ENCODE data around the gene VTCN1.

The VTCN1 gene

GRCh38 chr1:117209094-117209493, 1.6 kb downstream of the VTCN1 start:
- DNase-seq (ENCODE audit: low read depth in 3 of 3), result no peak

DNA sequence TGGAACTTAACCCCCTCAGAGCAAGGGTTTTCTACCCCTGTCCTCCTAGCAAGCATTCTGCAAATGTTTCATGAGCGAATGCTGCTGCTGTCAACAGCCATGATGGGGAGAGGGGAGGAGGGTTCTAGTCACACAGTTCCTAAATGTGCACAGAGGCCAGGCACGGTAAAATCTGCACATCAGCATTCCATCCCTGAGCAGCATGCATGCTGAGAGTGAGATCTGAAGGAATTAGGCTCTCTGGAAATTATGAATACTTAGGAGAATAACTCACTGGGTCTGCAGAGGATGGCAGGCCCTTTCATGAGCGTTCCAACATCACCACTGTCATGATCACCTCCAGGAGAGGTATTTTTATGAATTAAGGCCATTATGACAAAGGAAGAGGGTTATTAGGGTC, 2.1 kb downstream of the VTCN1 start:
- DNase-seq (ENCODE audit: low read depth in 3 of 3), result no peak

GRCh38 chr1:117205368-117205767, 5.4 kb downstream of the VTCN1 start:
- DNase-seq (ENCODE audit: low read depth in 3 of 3), result no peak

- no peak for DNase-seq (ENCODE audit: low read depth in 3 of 3)
Measured at GRCh38 chr1:117201808-117202207, 8.9 kb downstream of the VTCN1 start.

DNA sequence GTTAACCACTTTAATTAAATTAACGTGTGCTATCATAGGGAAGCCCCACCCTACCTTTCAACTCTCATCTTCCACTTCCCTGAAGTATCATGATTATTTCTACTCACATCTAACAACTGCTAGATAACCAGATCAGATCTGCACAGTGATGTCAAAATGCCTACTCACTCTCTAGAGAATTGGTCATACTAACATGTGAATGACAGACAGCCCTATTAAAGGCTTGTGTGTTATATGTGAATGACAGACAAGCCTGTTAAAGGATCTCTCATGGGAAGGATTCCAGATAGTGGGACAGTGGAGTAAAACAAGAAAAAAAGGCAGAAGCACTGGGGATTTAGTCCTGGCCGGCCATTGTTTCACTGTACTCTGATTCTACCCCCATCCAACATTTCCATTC, 12.6 kb downstream of the VTCN1 start:
- no peak for DNase-seq (ENCODE audit: low read depth in 3 of 3)

DNA sequence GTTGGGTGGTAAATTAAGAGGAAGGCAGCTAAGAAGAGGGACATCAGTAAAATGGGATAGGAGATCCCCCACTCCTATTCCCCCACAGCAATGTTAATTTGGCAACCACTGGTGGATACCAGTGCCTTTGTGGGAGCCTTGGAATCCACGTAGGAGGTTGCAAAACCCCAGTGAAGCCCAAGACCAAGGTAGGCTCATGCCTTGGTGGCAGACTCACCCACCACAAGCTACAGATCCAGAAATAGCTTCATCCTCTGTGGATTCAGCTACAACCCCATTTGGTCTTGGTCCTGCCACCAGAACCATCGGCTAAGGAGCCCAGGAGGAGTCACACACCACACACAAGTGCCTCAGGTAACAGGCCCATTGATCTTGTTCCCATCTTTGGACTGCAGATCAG, 21.0 kb downstream of the VTCN1 start:
- no peak for DNase-seq (ENCODE audit: low read depth in 3 of 3)

DNA sequence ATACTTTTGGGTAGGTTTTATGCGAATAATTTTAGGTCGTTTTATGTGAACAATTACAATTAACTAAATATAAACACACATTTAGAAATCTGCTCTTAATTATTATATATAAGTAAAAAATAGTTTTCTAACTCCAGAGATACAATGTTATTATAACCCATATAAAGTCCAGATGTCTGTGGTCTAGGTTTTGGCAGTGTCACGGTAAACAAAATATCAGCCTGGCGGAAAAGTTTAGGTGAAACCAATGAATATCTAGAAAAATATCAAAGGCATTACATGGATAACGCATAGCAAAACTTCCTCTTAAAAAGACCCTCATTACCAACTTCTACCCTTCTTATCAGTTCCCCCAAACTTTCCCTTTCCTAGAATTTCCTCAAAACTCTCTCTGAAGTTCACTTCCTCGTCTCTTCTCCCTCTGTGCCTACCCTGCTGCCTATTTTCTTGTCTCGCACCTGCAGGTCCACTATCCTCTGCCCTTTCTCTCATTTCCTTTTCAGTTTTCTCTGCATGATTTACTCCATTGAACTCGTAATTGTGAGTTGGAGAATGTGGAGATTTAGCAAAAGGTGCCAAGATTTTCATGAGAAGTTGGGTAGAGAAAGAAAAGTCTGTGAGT, 21.8 kb downstream of the VTCN1 start:
- DNase-seq (ENCODE audit: low read depth in 3 of 3), result no peak

DNA sequence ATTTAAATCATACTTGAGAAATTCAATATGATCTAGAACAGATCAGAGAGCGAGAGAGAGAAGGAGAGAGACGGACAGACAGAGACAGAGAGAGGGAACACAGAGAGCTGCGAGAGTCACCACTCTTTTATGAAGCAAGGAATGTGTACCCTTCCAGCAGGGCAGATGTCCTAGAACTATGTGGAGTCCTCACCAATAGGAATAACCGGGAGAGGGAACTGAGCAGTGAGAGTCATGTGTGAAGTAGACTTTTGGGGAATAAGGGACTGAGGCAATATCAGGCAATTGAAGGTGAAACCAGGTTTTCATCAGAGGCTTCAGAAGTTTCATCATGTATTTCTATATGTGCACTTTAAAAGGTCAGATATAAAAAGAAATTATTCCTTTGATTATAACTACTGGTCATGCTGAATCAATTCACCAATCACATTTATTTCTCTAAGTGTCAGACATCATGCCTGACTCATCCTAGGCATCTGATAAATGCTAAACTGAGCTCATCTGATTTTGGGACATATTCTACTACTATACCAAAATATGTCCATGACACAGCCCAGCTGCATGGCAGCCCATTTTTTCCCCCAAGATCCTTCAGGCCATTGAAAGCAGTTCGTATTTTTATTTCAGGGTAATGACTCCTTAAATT, 22.4 kb downstream of the VTCN1 start:
- no peak for DNase-seq (ENCODE audit: low read depth in 3 of 3)

DNA sequence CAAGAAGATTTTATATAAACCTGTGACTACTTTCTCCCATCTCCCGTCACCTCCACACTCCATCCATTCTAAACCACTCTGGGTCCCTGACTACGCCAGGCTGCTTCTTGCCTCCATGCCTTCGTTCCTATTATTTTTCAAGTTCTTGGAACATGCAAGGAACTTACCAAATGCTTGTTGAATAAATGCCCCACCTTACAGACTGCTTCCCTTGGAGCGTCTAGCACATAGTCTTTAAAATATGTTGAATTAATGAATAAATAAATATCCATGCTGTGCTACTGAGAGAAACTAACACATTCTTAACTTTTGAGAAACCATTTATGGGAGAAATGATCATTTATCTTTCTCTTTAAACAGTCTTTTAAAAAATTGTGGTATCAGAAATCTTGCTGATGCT, 27.6 kb downstream of the VTCN1 start:
- no peak for DNase-seq (ENCODE audit: low read depth in 3 of 3)

DNA sequence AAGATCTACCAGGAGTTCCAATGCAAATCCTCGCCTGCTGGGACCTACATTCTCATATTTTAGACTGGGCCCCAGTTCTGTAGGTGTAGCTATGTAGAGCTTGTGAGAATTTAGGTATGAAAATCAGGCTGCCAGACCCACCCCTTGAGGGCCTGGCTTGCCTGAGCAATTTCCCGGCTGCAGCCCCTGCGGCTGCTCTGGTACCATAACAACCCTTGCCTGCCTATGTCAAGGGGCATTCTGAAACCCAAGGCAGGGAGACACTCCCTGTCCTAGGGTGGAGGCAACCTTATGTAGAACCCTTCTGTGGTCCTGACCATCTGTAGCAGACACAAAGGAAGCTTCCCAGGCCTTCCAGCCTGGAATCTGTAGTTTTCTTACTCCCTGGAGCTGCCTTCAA, 28.4 kb downstream of the VTCN1 start:
- no peak for DNase-seq (ENCODE audit: low read depth in 3 of 3)

- no peak for DNase-seq (ENCODE audit: low read depth in 3 of 3)
Measured at GRCh38 chr1:117181630-117182041, 29.1 kb downstream of the VTCN1 start.

DNA sequence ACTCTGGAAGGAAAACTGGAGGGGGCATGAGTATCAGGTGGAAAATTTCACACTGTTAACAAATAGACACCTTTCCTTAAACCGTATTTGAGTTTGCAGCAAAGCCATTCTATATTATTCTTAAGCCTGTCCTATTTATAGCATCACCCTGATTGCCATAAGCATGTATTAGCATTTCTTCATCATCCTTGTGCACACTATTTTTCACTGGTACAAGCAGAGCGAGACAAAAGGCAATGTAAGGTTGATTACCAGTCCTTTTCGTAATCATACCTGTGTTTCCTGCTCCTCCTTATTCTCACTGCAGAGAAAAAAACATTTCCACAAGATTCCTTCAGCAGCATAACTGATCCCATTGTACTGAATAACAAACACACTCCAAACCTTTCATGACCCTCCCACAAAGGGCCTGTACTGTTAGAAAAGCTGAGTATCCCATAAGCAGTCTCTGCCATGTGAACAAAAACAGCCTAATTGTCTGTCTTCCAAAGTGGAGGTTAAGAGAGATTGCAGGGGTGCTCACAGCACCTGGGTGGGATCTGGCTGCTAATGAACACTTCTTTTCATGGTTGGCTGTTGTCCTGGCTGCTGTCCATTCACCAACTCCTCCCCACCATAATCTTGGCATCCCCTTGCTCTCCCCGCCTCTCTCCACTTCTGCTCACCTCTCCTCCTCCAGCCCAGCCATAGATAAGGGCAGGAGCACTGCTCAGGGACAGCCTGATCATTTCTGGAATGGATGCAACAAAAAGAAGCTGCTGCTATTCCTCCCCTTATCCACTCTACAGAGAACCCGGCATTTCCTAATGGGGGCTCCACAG, 30.4 kb downstream of the VTCN1 start:
- DNase-seq (ENCODE audit: low read depth in 3 of 3), result no peak

- no peak for DNase-seq (ENCODE audit: low read depth in 3 of 3)
Measured at GRCh38 chr1:117179471-117179870, 31.3 kb downstream of the VTCN1 start.

DNA sequence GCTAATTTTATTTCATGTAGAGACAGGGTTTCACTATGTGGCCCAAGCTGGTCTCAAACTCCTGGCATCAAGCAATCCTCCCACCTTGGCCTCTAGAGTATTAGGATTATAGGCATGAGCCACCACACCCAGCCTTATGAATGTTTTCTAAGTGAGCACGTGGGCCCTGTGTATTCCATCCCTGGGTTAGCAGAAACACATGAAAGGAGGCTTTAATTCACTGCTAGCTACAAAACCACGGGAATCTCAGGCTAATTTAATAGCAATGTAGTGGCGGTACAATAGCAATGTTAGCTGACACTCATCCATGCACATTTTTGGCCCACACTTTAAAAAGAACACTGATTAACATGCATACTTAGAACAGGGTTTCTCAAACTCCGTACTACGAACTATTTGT, 32.0 kb downstream of the VTCN1 start:
- DNase-seq (ENCODE audit: low read depth in 3 of 3), result no peak

DNA sequence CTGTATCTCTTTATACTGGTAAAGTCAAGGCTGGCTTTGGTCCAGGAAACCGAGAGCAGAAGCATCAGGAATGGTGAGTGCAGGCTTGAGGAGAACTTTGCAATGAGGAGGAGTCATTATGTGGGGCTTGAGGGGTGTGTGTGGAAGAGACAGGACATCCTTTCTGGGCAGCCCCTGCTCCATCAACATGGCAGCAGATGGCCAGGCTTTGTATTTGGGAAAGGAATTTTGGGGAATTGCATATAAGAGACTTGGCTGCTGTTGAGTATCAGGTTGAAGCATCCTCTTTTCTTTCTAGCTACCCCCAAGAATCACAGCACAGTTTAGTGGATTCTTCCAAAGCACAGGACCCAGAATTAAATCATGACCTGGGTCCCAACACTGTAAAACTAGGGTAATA, 33.4 kb downstream of the VTCN1 start:
- DNase-seq (ENCODE audit: low read depth in 3 of 3), result no peak

DNA sequence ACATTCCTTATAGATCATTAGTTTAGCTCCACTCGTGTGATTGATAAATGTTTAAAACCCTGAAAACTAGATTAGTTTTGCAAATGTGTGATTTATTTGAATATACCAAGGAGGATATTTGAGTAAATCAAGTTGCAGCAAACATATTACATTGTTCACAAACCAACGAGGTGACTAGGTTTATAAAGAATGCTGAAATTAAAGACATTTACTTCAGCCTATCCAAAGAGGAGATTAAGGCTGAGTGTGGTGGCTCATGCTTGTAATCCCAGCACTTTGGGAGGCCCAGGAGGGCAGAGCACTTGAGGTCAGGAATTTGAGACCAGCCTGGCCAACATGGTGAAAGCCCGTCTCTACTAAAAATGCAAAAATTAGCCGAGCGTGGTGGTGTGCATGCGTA, 34.1 kb downstream of the VTCN1 start:
- no peak for DNase-seq (ENCODE audit: low read depth in 3 of 3)

GRCh38 chr1:117174851-117175250, 35.9 kb downstream of the VTCN1 start:
- no peak for DNase-seq (ENCODE audit: low read depth in 3 of 3)

- no peak for DNase-seq (ENCODE audit: low read depth in 3 of 3)
Measured at GRCh38 chr1:117173691-117174090, 37.0 kb downstream of the VTCN1 start.

- DNase-seq (ENCODE audit: low read depth in 3 of 3), result no peak
Measured at GRCh38 chr1:117173006-117173405, 37.7 kb downstream of the VTCN1 start.

GRCh38 chr1:117171900-117172511, 38.7 kb downstream of the VTCN1 start:
- DNase-seq (ENCODE audit: low read depth in 3 of 3), result no peak

DNA sequence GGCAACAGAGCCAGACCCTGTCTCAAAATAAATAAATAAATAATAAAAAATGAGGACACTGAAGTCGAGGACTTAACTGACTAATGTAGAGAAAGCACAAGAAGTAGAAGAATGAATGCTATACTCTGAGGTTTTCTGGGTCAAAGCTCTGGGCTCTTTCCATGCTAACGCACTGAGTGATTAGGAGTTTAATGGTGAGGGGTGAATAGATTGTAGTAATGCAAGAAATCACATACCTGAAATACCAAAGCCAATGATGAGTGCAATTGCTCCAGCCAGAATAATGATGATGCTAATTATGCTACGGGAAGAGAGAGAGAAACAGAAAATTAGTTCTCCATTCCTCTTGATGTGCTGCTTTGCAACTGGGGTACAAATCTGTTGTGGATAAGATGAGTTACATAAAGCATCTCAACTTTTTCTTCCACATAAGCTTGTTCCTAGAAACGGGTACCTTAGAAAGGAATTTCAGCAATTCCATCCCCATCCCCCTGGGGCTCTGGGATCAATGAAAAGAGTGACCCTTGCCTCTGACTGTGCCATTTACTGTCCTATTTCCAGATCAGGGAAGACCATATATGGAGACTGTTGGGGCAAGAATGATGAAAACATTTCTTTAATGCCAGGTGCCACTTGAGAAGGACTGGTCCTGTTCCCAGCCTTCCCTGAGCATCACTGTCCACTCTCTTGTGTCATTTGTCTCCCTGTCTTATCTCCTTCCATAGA, 40.7 kb downstream of the VTCN1 start:
- DNase-seq (ENCODE audit: low read depth in 3 of 3), result no peak

- no peak for DNase-seq (ENCODE audit: low read depth in 3 of 3)
Measured at GRCh38 chr1:117167402-117167801, 43.3 kb downstream of the VTCN1 start.
